ENCODE results near the gene DHPS. TPM values are rescaled to one million over a fixed set of nuclear protein-coding genes. Genes with fewer than 3 reads are reported as not detected.

DHPS gene
- total and polyA plus RNA-seq, 2 of the 4 experiments (the other 2 are of a cell fraction) = 82.8 to 85.0 TPM

DNA sequence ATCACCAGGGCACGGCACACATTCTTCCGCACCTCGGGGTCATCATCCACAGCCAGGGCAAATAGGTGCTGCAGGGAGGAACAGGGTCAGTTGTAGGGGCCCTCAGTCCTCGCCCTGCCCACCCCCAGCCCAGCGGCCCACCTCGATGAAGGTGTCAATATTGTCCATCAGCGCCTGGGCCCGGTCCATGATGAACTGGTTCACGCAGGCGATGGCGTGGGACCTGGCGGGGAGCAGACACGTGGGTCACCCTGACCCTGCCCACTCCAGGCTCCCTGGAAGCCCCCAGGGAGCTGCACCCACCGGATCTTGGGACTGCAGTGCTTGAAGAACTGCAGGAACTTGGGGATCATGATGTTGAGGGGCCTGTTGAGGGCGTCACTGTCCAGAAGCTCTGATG is 33.4 kb upstream of the DHPS start:
- intact Hi-C loops (cut with micrococcal nuclease) (no loop called here), in situ Hi-C loops (cut with MboI; ENCODE audit: low sequenced_read_pairs) (no loop called here), dilution Hi-C loops (cut with HindIII; ENCODE audit: low sequenced_read_pairs, unreplicated experiment) (no loop called here)
- peaks cover 7% of the 10 kb centered on the region; the same call in 1 of the 2 replicates for H3K9me1 ChIP-seq (ENCODE audit: insufficient read depth, low read length)
- H3K18ac ChIP-seq (ENCODE audit: low read depth, low read length) = no peak overlapping the region
- no peak overlapping the region for H3K14ac ChIP-seq (replicated peaks; ENCODE audit: low read depth, low read length)
- peaks cover 27 to 63% of the 10 kb centered on the region in 2 experiments for H3K79me1 ChIP-seq (ENCODE audit: low read depth in 1 of 2, low read length in 2 of 2)
- no peak overlapping the region for H4K5ac ChIP-seq (ENCODE audit: low read depth, low read length)
- H3K23ac ChIP-seq (ENCODE audit: low read depth, low read length) = no peak overlapping the region
- no peak overlapping the region for H3K27ac ChIP-seq (ENCODE audit: insufficient read depth, low read length)
- BruUV-seq (replicated peaks) = TSS peak; percentile 33
- no peaks in the 10 kb centered on the region for H3K9me3 ChIP-seq (ENCODE audit: control insufficient read depth, insufficient read depth, low read length)
- ChIA-PET POLR2A (ENCODE audit: unreplicated experiment) (no interaction called here), CTCF (no interaction called here)
- no peak for TF ChIP-seq MXI1 (IDR thresholded peaks at IDR 0.05; ENCODE audit: borderline replicate concordance, low read depth, low read length)
- TF ChIP-seq NFE2L2 (IDR thresholded peaks at IDR 0.05; ENCODE audit: low read depth, low read length) = no peak
- TF ChIP-seq ELK1 (IDR thresholded peaks at IDR 0.05; ENCODE audit: borderline replicate concordance, low read depth, low read length) = no peak
- TF ChIP-seq BHLHE40 (IDR thresholded peaks at IDR 0.05; ENCODE audit: low read depth, low read length) = no peak
- TF ChIP-seq CEBPB (IDR thresholded peaks at IDR 0.05; ENCODE audit: low read depth, low read length) = no peak
- TF ChIP-seq USF2 (IDR thresholded peaks at IDR 0.05; ENCODE audit: low read depth, low read length) = no peak
- no peak for TF ChIP-seq SMC3 (IDR thresholded peaks at IDR 0.05; ENCODE audit: low read depth, low read length)
- TF ChIP-seq CTCF (conservative IDR thresholded peaks at IDR 0.05; ENCODE audit: low read depth, low read length) = no peak
- TF ChIP-seq RCOR1 (IDR thresholded peaks at IDR 0.05; ENCODE audit: insufficient replicate concordance, low read length) = no peak
- TF ChIP-seq FOS (IDR thresholded peaks at IDR 0.05; ENCODE audit: low read depth, low read length) = no peak
- TF ChIP-seq MAFK (IDR thresholded peaks at IDR 0.05; ENCODE audit: low read depth, low read length) = no peak
- TF ChIP-seq RAD21 (IDR thresholded peaks at IDR 0.05; ENCODE audit: low read length) = no peak
- TF ChIP-seq CHD1 (IDR thresholded peaks at IDR 0.05; ENCODE audit: low read depth, low read length) = no peak
- TF ChIP-seq MAZ (IDR thresholded peaks at IDR 0.05; ENCODE audit: borderline replicate concordance, low read depth, low read length) = no peak
- no peak overlapping the region for H2BK15ac ChIP-seq (ENCODE audit: low read depth, low read length)
- no peak overlapping the region for H4K8ac ChIP-seq (ENCODE audit: low read depth in 2 of 2, low read length in 2 of 2)
- 92% methylated on average over 10 of the region's 15 CpGs; no CpG with 5 or more reads in 1 of the 2 experiments for WGBS, 2 experiments (ENCODE audit: extremely low coverage in 2 of 2, insufficient read length in 1 of 2)
- H2BK20ac ChIP-seq (ENCODE audit: low read depth, low read length) = no peak overlapping the region
- no peak overlapping the region for H3K4ac ChIP-seq (ENCODE audit: low read depth, low read length)
- no peak overlapping the region for H2AFZ ChIP-seq (replicated peaks; ENCODE audit: low read length, poor library complexity)
- no peak overlapping the region for H3K4me3 ChIP-seq (ENCODE audit: insufficient read depth, low read depth, low read length)
- H3K4me2 ChIP-seq (ENCODE audit: low read depth, low read length) = no peak overlapping the region
- no peak overlapping the region for H3K9ac ChIP-seq (ENCODE audit: low read depth, low read length)
- H4K20me1 ChIP-seq (ENCODE audit: insufficient read depth, low read length) = peaks cover 21% of the 10 kb centered on the region
- ATAC-seq (ENCODE audit: low read depth) (no peak), DNase-seq (no peak)
- H3K27me3 ChIP-seq (ENCODE audit: control insufficient read depth, insufficient read depth, low read length) = no peaks in the 10 kb centered on the region
- H2BK120ac ChIP-seq (ENCODE audit: low read depth, low read length) = no peak overlapping the region
- no peak overlapping the region for H2AK5ac ChIP-seq (ENCODE audit: low read depth, low read length)
- H2AK9ac ChIP-seq (replicated peaks; ENCODE audit: low read depth, low read length, poor library complexity) = peak overlapping the region; percentile 13
- peaks cover 60% of the 10 kb centered on the region for H3K36me3 ChIP-seq (ENCODE audit: control insufficient read depth, insufficient read depth, low read length)
- no peak overlapping the region for H2BK5ac ChIP-seq (ENCODE audit: low read depth, low read length, poor library complexity, severe bottlenecking)
- H3K56ac ChIP-seq (ENCODE audit: extremely low read depth, insufficient read depth, low read length) = no peak overlapping the region
- no peak overlapping the region for H4K91ac ChIP-seq (ENCODE audit: insufficient read depth, low read depth, low read length)
- no peaks in the 10 kb centered on the region; the same call in 1 of the 2 replicates for H3K4me1 ChIP-seq (ENCODE audit: control insufficient read depth, insufficient read depth, low read length)
